ENCODE data around the gene ZNF624.
A peak's percentile ranks its signal among the peaks of the same experiment; 100 is the strongest.
"Not testable (repeated sequence)": the region's sequence is repeated elsewhere in the genome, so short reads cannot be mapped to it uniquely, and the experiment has no call there.

The ZNF624 gene

GRCh38 chr17:16653367-16654041, at the start of gene ZNF624:
Gene ZNF624 (minus strand): TSS chr17:16653850.
- peak; percentile 87 for DNase-seq (ENCODE audit: low spot score)

- DNase-seq (ENCODE audit: low spot score): not testable (repeated sequence)
These were observed 44.0 kb upstream of the ZNF624 start for GRCh38 chr17:16697603-16698002.

- DNase-seq (ENCODE audit: low spot score): not testable (repeated sequence)
These were observed 36.8 kb upstream of the ZNF624 start for GRCh38 chr17:16690447-16690846.

DNA sequence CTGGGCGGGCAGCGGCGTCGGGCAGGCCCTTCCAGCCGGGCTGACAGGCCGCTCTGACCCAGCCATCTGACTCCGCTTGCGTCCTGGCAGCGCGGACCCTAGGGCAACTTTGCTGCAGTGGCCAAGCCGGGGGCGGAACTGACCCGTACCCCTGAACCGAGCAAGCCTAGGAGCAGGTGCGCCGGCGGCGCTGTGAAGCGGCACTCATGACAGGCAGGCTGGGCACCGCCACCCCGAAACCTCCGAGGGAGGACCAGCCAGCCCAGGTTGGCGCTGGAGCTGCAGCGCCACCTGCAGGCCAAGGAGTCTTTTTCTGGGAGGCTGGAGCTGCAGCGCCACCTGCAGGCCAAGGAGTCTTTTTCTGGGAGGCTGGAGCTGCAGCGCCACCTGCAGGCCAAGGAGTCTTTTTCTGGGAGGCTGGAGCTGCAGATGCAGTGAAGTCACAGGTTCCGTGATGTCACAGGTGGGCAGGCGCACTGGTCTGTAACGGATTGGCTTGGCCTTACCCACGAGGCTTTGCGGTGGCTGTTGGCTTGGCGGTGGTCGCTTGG, 36.2 kb upstream of the ZNF624 start, which contains the start of gene CCDC144A:
CCDC144A (plus strand) TSS at position 511 of the 551 bp plus-strand sequence. CDS start 160 bp downstream, outside the sequence.
- DNase-seq (ENCODE audit: low spot score): not testable (repeated sequence)

GRCh38 chr17:16687151-16687550, 33.5 kb upstream of the ZNF624 start:
- DNase-seq (ENCODE audit: low spot score): not testable (repeated sequence)

DNA sequence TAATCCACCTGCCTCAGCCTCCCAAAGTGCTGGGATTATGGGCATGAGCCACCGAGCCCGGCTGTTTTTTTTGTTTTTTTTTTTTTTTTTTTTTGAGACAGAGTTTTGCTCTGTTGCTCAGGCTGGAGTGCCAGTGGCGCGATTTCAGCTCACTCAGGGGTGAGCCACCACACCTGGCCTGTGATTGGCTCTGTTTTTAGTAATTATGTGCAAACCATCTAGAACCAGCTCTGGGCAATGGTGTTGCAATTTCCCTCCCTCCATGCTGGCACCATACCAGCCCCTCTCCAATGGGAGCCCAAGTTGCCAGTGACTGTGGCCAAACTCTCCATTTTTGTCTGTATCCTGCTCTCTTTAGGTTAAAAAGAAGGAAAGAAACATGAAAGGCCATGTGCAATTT, 32.4 kb upstream of the ZNF624 start:
- not testable (repeated sequence) for DNase-seq (ENCODE audit: low spot score)

- DNase-seq (ENCODE audit: low spot score): not testable (repeated sequence)
These were observed 29.9 kb upstream of the ZNF624 start for GRCh38 chr17:16683290-16684138.

GRCh38 chr17:16676676-16677268, 23.1 kb upstream of the ZNF624 start:
- DNase-seq (ENCODE audit: low spot score): no peak

GRCh38 chr17:16666907-16667636, 13.4 kb upstream of the ZNF624 start:
- not testable (repeated sequence) for DNase-seq (ENCODE audit: low spot score)

DNA sequence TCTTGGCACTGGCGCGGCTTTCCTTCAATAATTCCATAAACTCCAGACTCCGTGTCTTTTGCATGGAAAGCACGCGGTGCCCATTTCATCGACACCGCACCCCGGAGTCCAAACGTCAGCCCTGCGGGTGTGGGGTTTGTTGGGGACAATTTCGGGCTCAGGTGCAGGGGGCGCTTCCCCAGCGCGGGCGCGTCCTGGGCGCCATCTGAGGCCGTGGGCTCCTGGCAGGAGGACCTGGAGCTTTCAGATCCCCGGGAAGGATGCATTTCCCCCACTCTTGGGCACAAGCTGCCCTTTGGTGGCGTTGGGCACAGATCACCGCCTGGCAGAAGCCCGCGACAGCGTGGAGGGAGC, 12.9 kb upstream of the ZNF624 start:
- DNase-seq (ENCODE audit: low spot score): not testable (repeated sequence)

- no peak for DNase-seq (ENCODE audit: low spot score)
These were observed 9.3 kb upstream of the ZNF624 start for GRCh38 chr17:16662936-16663335.

- DNase-seq (ENCODE audit: low spot score): no peak
These were observed 7.6 kb upstream of the ZNF624 start for GRCh38 chr17:16661217-16661616.

DNA sequence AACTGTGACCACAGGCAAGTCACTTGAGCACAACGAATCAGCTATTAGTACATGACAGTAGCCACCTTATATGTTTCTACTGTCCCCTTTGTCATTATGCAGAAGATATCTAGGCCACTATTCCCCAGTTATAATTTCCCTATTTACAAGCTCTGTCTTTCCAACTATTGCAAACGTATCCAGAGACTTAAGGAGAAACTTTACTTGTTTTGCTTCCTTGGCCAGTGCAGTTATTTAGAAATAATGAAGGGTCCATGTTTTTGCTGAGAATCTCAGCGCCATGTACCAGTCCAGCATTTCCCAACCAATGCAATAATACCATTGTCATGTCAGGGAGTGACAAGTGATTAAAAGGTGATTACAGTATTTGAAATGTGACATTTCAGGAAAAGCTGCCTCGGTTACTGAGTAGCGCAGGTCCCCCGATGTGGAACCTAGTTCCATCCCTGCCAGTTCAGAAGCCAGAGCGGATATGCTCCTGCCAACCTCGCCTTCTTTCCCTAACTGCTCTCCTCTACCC, 743 bp downstream of the ZNF624 start:
- DNase-seq (ENCODE audit: low spot score): no peak

GRCh38 chr17:16652252-16652651, 1.4 kb downstream of the ZNF624 start:
- no peak for DNase-seq (ENCODE audit: low spot score)

DNA sequence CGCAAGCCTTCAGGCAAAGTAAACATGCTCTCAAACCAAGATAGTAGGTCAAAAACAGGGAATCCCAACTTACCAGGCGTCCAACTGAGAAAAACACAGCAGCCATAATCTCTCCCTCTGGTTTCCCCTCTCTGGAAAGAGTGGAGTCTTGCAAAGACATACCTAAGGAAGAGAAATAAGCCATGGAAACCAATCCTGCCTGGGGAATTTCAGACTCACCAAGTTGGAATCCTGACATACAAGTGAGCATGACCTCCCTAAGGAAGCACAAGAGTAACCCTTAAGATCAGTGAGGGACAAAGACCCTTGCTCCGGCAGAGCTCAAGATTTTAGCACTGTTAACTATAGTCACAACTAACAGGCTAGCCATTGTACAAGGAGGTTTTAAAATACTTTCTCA, 4.1 kb downstream of the ZNF624 start:
- DNase-seq (ENCODE audit: low spot score): no peak

GRCh38 chr17:16639438-16639837, 14.2 kb downstream of the ZNF624 start:
- DNase-seq (ENCODE audit: low spot score): no peak

- DNase-seq (ENCODE audit: low spot score): no peak
These were observed 30.4 kb downstream of the ZNF624 start for GRCh38 chr17:16623282-16623681.

GRCh38 chr17:16622540-16623277, 30.9 kb downstream of the ZNF624 start:
- DNase-seq (ENCODE audit: low spot score): no peak

DNA sequence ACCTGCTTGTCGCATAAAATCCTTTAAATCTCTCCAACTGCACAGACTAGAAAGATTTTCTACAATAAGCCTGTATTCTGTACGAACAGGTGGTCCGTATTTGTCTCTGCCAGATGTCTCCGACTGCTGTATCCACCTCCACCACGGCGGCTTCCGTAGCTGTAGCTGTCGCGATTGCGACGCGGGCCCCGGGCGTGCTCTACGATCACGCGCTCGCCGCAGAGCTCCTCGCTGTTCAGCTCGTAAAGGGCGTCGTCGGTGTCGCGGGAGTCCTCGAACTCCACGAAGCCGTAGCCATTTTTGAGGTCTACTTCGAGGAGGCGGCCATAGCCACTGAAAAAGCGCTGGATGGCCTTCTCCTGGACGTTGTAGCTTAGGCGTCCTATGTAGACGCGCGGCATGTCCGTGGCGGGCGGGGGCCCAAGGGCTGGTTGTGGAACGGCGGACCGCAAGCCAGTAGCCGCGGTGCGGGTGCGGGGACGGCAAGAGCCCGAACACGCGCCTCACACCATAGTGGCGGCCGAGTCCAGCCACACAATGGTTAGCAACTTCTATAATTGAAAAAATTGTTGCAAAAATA, 36.1 kb downstream of the ZNF624 start:
- no peak for DNase-seq (ENCODE audit: low spot score)

DNA sequence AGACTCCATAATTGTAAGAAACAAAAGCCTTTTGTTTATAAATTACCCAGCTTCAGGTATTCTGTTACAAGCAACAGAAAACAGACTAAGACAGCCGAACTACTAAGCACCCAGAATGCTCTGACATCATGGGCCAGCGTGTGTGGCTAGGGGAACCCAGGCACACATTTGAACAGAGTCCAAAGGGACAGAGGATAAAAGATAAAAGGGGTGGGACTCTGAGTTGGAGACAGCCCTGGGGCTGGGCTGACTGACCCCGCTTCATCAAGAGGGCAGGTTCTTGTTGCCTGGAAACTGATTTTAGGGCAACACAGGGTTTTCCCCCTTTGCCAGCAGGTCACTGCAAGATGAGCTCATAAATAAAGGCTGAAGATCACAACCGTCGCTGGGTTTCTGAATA, 54.1 kb downstream of the ZNF624 start:
- DNase-seq (ENCODE audit: low spot score): no peak

Data from HuH-7 (cell line).